AG04450 (cell line): ENCODE results near the gene OSBPL6. TPM values are rescaled to one million over a fixed set of nuclear protein-coding genes. Genes with fewer than 3 reads are reported as not detected.

ENCODE experiments used
- CTCF ChIA-PET: fragments of 300-600, 350-600 bp; formaldehyde crosslinking; extraction: SDS; loops from one replicate; lab custom pipeline; 2022; ENCODE audit warnings: antibody characterized with exemption, inconsistent platforms; lab: Charles Lee
- POLR2A ChIA-PET: fragments of 350-600 bp; formaldehyde crosslinking; extraction: SDS; loops from one replicate; lab custom pipeline; 2021; ENCODE audit warnings: antibody characterized with exemption, inconsistent platforms; lab: Yijun Ruan, JAX
- DNase-seq: peaks from one replicate; pipeline ENCODE4 v3.0.0-alpha.2; 2011; ENCODE audit warnings: low read depth, low spot score
- H3K27ac ChIP-seq: one replicate; pipeline ENCODE4 v1.5.1; 2012; ENCODE audit warnings: low read depth, low read length, control low read depth
- H3K27me3 ChIP-seq: one replicate; pipeline ENCODE4 v1.6.0; 2012; ENCODE audit warnings: low read length; ENCODE audit not compliant: control insufficient read depth, insufficient read depth
- H3K4me3 ChIP-seq: 2 replicates; pipeline ENCODE4 v1.5.1; 2011; ENCODE audit warnings: mild to moderate bottlenecking, low read depth, low read length, control low read depth
- H3K9me3 ChIP-seq: 2 replicates; pipeline ENCODE4 v1.5.1; 2012; ENCODE audit warnings: low read length; ENCODE audit not compliant: control insufficient read depth, insufficient read depth
- polyA plus RNA-seq: library from polyadenylated mRNA; depleted of rRNA; stranded (reverse); fragments of >200 nt; gene quantifications from 2 replicates; pipeline ENCODE4 v1.2.3, GENCODE V29; 2011
- TF ChIP-seq, protein P1 (sequence below): IDR thresholded peaks from 2 replicates; pipeline ENCODE4 v1.5.1; 2011; ENCODE audit warnings: low read depth, low read length, control low read depth, inconsistent platforms

The OSBPL6 gene
- polyA plus RNA-seq, 1 experiment = 5.0 TPM

DNA sequence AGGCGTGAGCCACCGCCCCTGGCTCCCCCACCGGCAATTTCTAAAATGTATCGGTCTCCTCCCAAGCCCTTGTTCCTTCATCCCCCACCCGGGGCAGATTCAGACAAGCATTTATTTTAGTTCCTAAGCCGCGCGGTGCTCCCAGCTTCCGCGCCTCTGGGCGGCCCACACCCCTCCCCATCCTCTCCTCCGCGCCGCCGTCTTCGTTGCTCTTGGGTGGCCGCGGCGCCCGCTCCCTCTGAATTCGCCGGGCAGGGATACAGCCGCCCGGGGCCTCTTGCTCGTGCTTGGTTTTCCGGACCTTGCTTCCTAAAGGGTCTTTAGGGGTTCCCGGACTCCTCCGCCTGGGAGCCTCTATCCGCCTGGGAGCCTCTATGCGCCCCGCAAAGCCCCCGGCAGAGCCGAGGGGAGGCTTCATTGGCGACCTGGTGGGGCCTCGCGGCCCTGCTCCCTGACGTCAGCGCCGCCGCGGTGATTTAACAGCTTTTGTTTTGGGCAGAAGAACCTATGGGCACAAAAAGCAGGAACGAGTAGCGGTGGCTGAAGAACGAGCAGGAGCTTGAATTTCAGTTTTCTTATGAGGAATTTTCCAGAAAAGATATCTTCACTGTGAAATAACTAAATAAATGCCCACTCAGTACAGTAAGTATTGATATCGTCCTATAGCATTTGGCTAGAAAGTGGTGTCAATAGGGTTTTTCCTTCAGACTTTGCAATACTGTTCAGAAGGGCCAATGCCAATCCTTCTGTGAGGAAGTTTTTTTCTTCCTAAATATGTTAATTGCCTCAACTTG, 219.4 kb downstream of the OSBPL6 start:
- peak; percentile 20 for DNase-seq
- Histone ChIP-seq H3K4me3 (peak overlapping the region; percentile 55), H3K27ac (peak overlapping the region; percentile 95), H3K27me3 (no peaks in the 10 kb centered on the region), H3K9me3 (no peaks in the 10 kb centered on the region)
- TF ChIP-seq, protein P1, sequence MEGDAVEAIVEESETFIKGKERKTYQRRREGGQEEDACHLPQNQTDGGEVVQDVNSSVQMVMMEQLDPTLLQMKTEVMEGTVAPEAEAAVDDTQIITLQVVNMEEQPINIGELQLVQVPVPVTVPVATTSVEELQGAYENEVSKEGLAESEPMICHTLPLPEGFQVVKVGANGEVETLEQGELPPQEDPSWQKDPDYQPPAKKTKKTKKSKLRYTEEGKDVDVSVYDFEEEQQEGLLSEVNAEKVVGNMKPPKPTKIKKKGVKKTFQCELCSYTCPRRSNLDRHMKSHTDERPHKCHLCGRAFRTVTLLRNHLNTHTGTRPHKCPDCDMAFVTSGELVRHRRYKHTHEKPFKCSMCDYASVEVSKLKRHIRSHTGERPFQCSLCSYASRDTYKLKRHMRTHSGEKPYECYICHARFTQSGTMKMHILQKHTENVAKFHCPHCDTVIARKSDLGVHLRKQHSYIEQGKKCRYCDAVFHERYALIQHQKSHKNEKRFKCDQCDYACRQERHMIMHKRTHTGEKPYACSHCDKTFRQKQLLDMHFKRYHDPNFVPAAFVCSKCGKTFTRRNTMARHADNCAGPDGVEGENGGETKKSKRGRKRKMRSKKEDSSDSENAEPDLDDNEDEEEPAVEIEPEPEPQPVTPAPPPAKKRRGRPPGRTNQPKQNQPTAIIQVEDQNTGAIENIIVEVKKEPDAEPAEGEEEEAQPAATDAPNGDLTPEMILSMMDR = no peak
- ChIA-PET CTCF (interaction anchor here (0.5 to 9.7 kb wide), 45 partner anchors 10 to 507 kb away, joined by 3 to 389 read pairs (median 6); partner anchors contain the start of gene RBM45), POLR2A (interaction anchor here (0.6 to 1.9 kb wide), 6 partner anchors 9 to 268 kb away, joined by 3 to 12 read pairs (median 4); partner anchors contain the start of genes PJVK and PRKRA)

DNA sequence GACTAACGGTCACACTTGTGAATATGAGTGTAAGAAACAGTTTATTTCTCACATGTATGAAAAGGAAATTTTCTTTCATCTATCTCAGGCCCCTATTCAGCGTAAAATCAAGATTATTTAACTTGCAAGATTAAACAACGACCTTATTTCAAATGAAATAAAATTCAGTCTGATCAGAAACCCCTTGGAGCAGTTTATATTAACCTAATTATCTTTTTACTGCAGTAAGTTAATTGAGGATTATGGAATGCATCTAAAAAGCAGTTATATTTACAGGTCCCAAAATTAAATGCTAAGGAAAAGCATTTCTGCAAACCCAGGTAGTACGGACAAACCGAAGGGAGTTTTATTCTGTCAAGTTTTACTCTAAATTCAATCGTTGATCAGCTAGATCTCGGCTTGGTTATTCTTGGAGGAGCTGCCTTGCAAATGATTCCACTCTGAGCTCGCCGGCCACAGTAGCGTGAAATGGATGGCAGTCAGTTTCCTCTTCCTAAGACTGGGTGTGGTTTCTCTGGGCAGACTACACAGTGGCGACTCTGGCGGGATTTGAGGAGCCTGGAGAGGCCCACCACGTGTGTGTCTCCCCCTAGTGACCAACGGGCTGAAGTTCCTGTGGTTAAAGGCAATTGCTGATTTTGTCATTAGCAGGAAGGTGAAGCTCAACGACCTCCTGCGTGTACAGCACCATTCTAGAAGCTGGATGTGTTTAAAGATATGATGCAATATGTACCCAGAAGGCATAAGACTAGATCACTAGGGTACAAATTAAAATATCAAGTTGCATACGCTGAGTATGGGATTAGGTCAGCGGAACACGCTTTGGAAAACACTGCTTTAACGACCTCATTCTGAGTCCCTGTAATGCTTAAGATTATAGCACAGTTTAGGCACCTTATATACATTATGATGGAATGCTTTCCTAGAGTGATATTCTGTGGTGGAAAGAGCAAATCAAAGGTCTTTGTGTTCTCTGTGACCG, 220.2 kb downstream of the OSBPL6 start:
- ChIA-PET CTCF (interaction anchor here (0.5 to 9.7 kb wide), 59 partner anchors 9 to 508 kb away, joined by 3 to 389 read pairs (median 5); partner anchors contain the start of gene RBM45), POLR2A (interaction anchor here (0.6 to 1.9 kb wide), 5 partner anchors 10 to 269 kb away, joined by 3 to 12 read pairs (median 4); partner anchors contain the start of genes PJVK and PRKRA)
- TF ChIP-seq, protein P1 = peak; percentile 96
- no peak overlapping the region for H3K27ac ChIP-seq
- DNase-seq = peak; percentile 88
- no peaks in the 10 kb centered on the region for H3K27me3 ChIP-seq
- H3K9me3 ChIP-seq = no peaks in the 10 kb centered on the region
- peak overlapping the region; percentile 55 for H3K4me3 ChIP-seq

DNA sequence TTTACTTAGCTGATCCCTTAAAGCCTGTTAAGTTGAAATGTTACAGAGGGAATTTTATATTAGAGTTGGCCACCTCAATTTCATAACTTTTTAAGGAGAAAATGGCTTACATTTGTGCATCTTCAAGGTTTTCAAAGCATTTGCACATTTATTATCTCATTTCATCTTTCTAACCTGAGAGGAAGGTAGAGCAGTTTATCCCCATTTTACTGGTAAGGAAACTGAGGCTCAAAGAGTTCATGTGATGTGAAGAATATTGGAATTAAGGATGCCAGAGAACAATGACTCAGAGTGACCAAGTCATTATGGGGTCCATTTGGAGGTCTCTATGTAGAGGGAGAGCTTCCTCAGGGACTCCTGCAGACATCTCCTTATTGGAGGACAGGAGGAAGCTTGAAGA, 221.7 kb downstream of the OSBPL6 start:
- H3K9me3 ChIP-seq = no peaks in the 10 kb centered on the region
- H3K4me3 ChIP-seq = no peak overlapping the region
- POLR2A ChIA-PET = no interaction called here
- no peaks in the 10 kb centered on the region for H3K27me3 ChIP-seq
- H3K27ac ChIP-seq = no peak overlapping the region
- TF ChIP-seq, protein P1 = no peak
- no peak for DNase-seq
- CTCF ChIA-PET = interaction anchor here (0.6 to 9.7 kb wide), 12 partner anchors 11 to 432 kb away, joined by 3 to 389 read pairs (median 18); partner anchors contain the start of gene RBM45

DNA sequence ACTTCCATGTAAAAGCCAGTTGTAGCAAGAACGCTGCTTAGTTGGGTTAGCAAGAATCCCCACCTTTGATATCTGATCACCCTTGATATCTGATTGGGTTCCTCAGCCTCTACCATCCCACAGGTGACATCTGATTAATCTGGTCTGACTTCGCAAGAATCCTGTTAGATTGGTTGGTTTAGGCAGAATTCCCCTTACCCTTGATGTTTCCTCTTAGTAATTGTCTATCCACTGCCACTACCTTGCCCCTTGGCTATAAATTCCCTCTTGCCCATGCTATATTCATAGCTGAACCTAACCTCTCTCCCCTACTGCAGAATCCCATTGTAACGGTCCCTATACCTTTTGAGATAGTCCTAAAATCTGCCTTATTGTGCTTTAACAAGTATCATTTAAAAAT, 223.6 kb downstream of the OSBPL6 start:
- Histone ChIP-seq H3K9me3 (no peaks in the 10 kb centered on the region), H3K4me3 (no peak overlapping the region), H3K27me3 (no peaks in the 10 kb centered on the region), H3K27ac (no peak overlapping the region)
- TF ChIP-seq, protein P1 = no peak
- no peak for DNase-seq
- ChIA-PET CTCF (interaction anchor here (0.6 to 9.7 kb wide), 18 partner anchors 10 to 431 kb away, joined by 3 to 389 read pairs (median 7); partner anchors contain the start of gene RBM45), POLR2A (interaction anchor here (0.7 to 1.8 kb wide), 2 partner anchors 33 to 302 kb away, joined by 7 to 9 read pairs; partner anchors contain the start of genes PJVK and PRKRA)
